Panc1 (cell line): ENCODE results near the gene VASH2. TPM values are rescaled to one million over a fixed set of nuclear protein-coding genes. Genes with fewer than 3 reads are reported as not detected.

ENCODE experiments used
- ATAC-seq: fragments of 200-7000 bp; cut with Tn5 transposase; 2 replicates; pipeline ENCODE4 v1.9.1; 2020; ENCODE audit warnings: mild to moderate bottlenecking, moderate library complexity
- BruUV-seq: library from RNA; stranded (reverse); fragments of 400-500 nt; replicated peaks from 2 replicates; lab custom pipeline; 2021; lab: Mats Ljungman, UMichigan
- CTCF ChIA-PET: fragments of 300-600 bp; sonication (Branson Sonifier 250); formaldehyde crosslinking; loops from one replicate; lab custom pipeline; 2022; ENCODE audit warnings: antibody characterized with exemption; lab: Charles Lee
- POLR2A ChIA-PET: fragments of 300-600 bp; sonication (Branson Sonifier 250); formaldehyde crosslinking; loops from one replicate; lab custom pipeline; 2022; ENCODE audit warnings: antibody characterized with exemption; lab: Charles Lee
- DNase-seq: peaks from one replicate; pipeline ENCODE4 v3.0.0-alpha.2; 2010; ENCODE audit warnings: low read depth, low spot score
- H3K27ac ChIP-seq: 2 replicates; pipeline ENCODE4 v1.5.1; 2011; ENCODE audit warnings: mild to moderate bottlenecking, low read length, inconsistent platforms
- H3K27me3 ChIP-seq: fragments of 200-500 bp; sonication (Bioruptor generic); 2 replicates; pipeline ENCODE4 v1.6.0; 2014; ENCODE audit warnings: low read length, inconsistent platforms; ENCODE audit not compliant: control insufficient read depth, insufficient read depth
- H3K36me3 ChIP-seq: fragments of 200-500 bp; sonication (Bioruptor generic); 2 replicates; pipeline ENCODE4 v1.5.1; 2014; ENCODE audit warnings: inconsistent platforms, mild to moderate bottlenecking, low read length, moderate library complexity; ENCODE audit not compliant: control insufficient read depth, insufficient read depth
- H3K4me1 ChIP-seq: 2 replicates; pipeline ENCODE4 v1.5.1; 2011; ENCODE audit warnings: inconsistent platforms, mild to moderate bottlenecking, low read length, moderate library complexity; ENCODE audit not compliant: control insufficient read depth, insufficient read depth
- H3K4me3 ChIP-seq, 2 experiments: 2 replicates each; pipeline ENCODE4 v1.5.1; 2011 to 2012; ENCODE audit warnings: low read depth in 2 of 2, low read length in 2 of 2, mild to moderate bottlenecking in 2 of 2, inconsistent platforms in 1 of 2, moderate library complexity in 1 of 2
- H3K9me3 ChIP-seq: fragments of 200-500 bp; sonication (Bioruptor generic); 2 replicates; pipeline ENCODE4 v1.5.1; 2014; ENCODE audit warnings: low read depth, mild to moderate bottlenecking, inconsistent platforms, low read length, moderate library complexity; ENCODE audit not compliant: control insufficient read depth, insufficient read depth
- CTCF ChIP-seq: fragments of 450-650 bp; IDR thresholded peaks from 2 replicates; pipeline ENCODE4 v1.5.1; 2017; ENCODE audit warnings: mild to moderate bottlenecking
- POLR2AphosphoS5 ChIP-seq: IDR thresholded peaks from 2 replicates; pipeline ENCODE4 v1.6.1; 2012; ENCODE audit warnings: mild to moderate bottlenecking, low read depth, low read length, moderate library complexity
- SIN3A ChIP-seq: IDR thresholded peaks from 2 replicates; pipeline ENCODE4 v1.6.1; 2012; ENCODE audit warnings: low read depth, mild to moderate bottlenecking, low read length, moderate library complexity, borderline replicate concordance; ENCODE audit not compliant: insufficient read depth
- TCF7L2 ChIP-seq: IDR thresholded peaks from 2 replicates; pipeline ENCODE4 v1.6.1; 2011; ENCODE audit warnings: mild to moderate bottlenecking, low read depth, low read length, inconsistent platforms
- in situ Hi-C: cut with HindIII; loops from 2 replicates; pipeline ENCODE4 v1.10.0; 2016; ENCODE audit warnings: low sequenced_read_pairs, low pct_unique_long_range_greater_than_20kb
- intact Hi-C: fragments of 100-400 bp; cut with micrococcal nuclease; formaldehyde crosslinking; loops from one replicate; pipeline ENCODE4 v1.10.0; 2022; ENCODE audit not compliant: unreplicated experiment
- total RNA-seq: library from RNA; stranded (reverse); gene quantifications from one replicate; pipeline ENCODE4 v1.2.1, GENCODE V29; 2021; ENCODE audit not compliant: unreplicated experiment
- TF ChIP-seq, protein P1 (sequence below), 2 experiments: IDR thresholded peaks; 2 replicates each; pipeline ENCODE4 v1.6.1; 2011 to 2012; ENCODE audit warnings: low read depth in 2 of 2, control low read depth in 1 of 2, low read length in 1 of 2, mild to moderate bottlenecking in 1 of 2, moderate library complexity in 1 of 2; ENCODE audit not compliant: insufficient read depth in 1 of 2

Gene VASH2
- total RNA-seq, 1 experiment from 2014 or later: 1.7 TPM

DNA sequence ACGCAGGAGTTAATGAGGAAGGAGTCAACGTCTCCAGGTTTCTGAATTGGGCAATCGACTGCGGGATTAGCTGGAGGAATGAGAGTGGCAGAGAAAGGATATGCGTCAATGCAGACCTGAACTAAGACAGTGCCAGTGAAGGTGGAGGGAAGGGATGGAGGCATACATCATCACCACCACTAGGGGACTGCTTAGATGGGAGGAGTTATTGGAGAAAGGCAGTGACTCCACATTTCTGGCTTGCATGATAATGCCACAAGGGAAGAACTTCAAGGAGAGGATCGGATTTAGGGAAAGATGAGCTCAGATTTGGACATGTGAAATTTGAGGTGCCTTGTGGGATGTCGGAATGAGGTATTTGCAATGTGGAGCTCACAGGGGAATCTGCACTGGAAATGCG lies 17.5 kb downstream of the VASH2 start:
- CTCF ChIA-PET: no interaction called here
- H3K27me3 ChIP-seq: peaks cover 21% of the 10 kb centered on the region
- POLR2A ChIA-PET: no interaction called here

DNA sequence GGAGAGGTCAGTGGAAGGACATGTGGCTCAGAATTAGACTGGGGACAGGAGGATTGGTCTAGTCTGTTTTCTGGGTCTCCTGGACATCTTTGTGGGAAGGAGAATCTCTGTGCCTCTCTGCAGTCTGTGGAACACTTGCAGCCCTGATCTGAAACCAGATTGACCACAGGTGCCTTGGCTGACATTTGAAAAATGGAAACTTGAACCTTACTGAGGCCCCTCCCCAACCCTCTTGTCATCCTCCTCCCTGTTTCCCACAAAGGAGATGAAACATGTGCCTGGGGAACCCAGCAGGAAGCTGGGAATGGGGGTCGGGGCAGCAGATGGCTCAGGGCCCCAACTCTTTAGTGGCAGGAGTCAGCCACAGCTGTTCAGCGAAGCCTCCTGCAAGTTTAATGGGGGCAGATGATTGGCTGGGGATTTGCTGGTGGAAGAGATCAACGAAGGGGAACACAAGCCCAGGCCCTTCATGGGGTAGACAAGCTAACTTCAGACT lies 18.1 kb downstream of the VASH2 start:
- ChIA-PET CTCF (no interaction called here), POLR2A (no interaction called here)
- H3K27ac ChIP-seq: no peak overlapping the region
- ATAC-seq (no peak), DNase-seq (no peak)
- in situ Hi-C loops: no loop called here
- TF ChIP-seq TCF7L2: no peak
- TF ChIP-seq CTCF: no peak
- TF ChIP-seq, protein P1, sequence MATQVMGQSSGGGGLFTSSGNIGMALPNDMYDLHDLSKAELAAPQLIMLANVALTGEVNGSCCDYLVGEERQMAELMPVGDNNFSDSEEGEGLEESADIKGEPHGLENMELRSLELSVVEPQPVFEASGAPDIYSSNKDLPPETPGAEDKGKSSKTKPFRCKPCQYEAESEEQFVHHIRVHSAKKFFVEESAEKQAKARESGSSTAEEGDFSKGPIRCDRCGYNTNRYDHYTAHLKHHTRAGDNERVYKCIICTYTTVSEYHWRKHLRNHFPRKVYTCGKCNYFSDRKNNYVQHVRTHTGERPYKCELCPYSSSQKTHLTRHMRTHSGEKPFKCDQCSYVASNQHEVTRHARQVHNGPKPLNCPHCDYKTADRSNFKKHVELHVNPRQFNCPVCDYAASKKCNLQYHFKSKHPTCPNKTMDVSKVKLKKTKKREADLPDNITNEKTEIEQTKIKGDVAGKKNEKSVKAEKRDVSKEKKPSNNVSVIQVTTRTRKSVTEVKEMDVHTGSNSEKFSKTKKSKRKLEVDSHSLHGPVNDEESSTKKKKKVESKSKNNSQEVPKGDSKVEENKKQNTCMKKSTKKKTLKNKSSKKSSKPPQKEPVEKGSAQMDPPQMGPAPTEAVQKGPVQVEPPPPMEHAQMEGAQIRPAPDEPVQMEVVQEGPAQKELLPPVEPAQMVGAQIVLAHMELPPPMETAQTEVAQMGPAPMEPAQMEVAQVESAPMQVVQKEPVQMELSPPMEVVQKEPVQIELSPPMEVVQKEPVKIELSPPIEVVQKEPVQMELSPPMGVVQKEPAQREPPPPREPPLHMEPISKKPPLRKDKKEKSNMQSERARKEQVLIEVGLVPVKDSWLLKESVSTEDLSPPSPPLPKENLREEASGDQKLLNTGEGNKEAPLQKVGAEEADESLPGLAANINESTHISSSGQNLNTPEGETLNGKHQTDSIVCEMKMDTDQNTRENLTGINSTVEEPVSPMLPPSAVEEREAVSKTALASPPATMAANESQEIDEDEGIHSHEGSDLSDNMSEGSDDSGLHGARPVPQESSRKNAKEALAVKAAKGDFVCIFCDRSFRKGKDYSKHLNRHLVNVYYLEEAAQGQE (IDR thresholded peaks at IDR 0.05; ENCODE audit: insufficient read depth in 1 of 2, low read depth in 2 of 2, low read length in 1 of 2): no peak
- TF ChIP-seq SIN3A: no peak
- TF ChIP-seq POLR2AphosphoS5: no peak
- H3K4me3 ChIP-seq: no peak overlapping the region
- BruUV-seq: no TSS peak
- H3K36me3 ChIP-seq: no peaks in the 10 kb centered on the region
- no peaks in the 10 kb centered on the region for H3K4me1 ChIP-seq
- no peaks in the 10 kb centered on the region for H3K9me3 ChIP-seq
- peaks cover 21% of the 10 kb centered on the region for H3K27me3 ChIP-seq
- intact Hi-C loops: no loop called here

More for the DNA sequence above, 17.5 kb downstream of the VASH2 start:
- no peaks in the 10 kb centered on the region for H3K9me3 ChIP-seq
- no peaks in the 10 kb centered on the region for H3K4me1 ChIP-seq
- in situ Hi-C loops: no loop called here
- BruUV-seq: no TSS peak
- intact Hi-C loops: no loop called here
- no peak for TF ChIP-seq POLR2AphosphoS5
- TF ChIP-seq TCF7L2: no peak
- TF ChIP-seq SIN3A: no peak
- no peak; the same call in 1 of the 2 replicates for TF ChIP-seq CTCF
- TF ChIP-seq, protein P1 (IDR thresholded peaks at IDR 0.05; ENCODE audit: insufficient read depth in 1 of 2, low read depth in 2 of 2, low read length in 1 of 2): no peak
- H3K4me3 ChIP-seq: no peak overlapping the region
- DNase-seq (peak; percentile 8), ATAC-seq (peak; percentile 89)
- H3K27ac ChIP-seq: no peak overlapping the region
- no peaks in the 10 kb centered on the region for H3K36me3 ChIP-seq
